ENCODE results near the gene ALPP.

The ALPP gene

GRCh38 chr2:232340171-232340935 is 38.2 kb upstream of the ALPP start:
- TF ChIP-seq, protein P1, sequence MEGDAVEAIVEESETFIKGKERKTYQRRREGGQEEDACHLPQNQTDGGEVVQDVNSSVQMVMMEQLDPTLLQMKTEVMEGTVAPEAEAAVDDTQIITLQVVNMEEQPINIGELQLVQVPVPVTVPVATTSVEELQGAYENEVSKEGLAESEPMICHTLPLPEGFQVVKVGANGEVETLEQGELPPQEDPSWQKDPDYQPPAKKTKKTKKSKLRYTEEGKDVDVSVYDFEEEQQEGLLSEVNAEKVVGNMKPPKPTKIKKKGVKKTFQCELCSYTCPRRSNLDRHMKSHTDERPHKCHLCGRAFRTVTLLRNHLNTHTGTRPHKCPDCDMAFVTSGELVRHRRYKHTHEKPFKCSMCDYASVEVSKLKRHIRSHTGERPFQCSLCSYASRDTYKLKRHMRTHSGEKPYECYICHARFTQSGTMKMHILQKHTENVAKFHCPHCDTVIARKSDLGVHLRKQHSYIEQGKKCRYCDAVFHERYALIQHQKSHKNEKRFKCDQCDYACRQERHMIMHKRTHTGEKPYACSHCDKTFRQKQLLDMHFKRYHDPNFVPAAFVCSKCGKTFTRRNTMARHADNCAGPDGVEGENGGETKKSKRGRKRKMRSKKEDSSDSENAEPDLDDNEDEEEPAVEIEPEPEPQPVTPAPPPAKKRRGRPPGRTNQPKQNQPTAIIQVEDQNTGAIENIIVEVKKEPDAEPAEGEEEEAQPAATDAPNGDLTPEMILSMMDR (IDR thresholded peaks at IDR 0.05; ENCODE audit: borderline replicate concordance, insufficient read depth, low read depth, low read length), result no peak
- H3K4me3 ChIP-seq (ENCODE audit: low read depth, low read length), result no peak overlapping the region

DNA sequence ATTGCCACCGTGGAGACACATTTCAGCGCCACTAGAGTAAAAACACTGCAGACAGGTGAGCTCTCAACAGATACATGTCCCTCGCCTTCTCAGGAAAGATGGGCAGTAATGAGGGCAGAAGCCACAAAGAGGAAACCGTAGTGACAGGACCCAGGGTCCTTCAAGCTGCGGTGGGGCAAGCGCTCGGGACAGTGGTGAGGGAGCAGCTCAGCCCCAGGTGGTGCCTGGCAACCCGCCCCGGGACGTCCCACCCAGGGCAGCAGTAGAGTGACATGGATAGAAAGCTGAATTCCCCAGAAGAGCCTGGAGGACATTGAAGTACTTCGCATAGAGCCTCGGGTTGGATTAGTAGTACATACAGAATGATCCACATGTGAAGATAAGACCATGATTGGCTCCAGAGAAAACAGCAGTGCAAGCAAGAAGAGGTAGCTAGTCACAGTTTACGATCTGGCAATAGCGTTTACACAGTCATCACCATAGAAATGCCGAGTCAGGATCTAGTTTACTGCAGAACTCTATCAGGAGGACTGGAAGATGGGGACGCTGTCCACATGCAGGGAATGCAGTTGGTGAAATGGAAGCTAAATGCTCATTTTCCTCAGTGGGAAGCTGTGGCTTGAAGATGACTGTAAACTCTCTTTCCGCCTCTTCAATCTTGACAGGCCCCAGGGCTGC is 37.4 kb upstream of the ALPP start:
- TF ChIP-seq, protein P1 (IDR thresholded peaks at IDR 0.05; ENCODE audit: borderline replicate concordance, insufficient read depth, low read depth, low read length), result no peak
- no peak overlapping the region for H3K4me3 ChIP-seq (ENCODE audit: low read depth, low read length)

DNA sequence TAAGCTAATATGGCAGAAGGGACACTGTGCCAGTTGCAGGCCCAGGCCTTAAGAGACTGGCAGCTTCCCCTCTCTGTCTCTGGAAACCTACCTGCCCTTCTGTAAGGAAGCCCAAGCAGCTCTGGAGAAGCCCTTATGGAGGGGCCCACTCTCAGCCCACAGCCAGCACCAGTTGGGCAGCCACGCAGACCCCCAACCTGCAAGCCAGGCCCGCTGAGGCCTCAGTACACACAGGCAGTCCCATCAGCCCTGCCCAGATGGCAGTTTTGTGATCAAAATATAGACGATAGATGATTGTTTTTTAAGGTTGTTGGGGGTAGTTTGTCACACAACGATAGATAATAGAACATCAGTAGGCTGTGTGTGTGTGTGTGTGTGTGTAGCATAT is 36.8 kb upstream of the ALPP start:
- TF ChIP-seq, protein P1 (IDR thresholded peaks at IDR 0.05; ENCODE audit: borderline replicate concordance, insufficient read depth, low read depth, low read length), result no peak
- H3K4me3 ChIP-seq (ENCODE audit: low read depth, low read length), result no peak overlapping the region

DNA sequence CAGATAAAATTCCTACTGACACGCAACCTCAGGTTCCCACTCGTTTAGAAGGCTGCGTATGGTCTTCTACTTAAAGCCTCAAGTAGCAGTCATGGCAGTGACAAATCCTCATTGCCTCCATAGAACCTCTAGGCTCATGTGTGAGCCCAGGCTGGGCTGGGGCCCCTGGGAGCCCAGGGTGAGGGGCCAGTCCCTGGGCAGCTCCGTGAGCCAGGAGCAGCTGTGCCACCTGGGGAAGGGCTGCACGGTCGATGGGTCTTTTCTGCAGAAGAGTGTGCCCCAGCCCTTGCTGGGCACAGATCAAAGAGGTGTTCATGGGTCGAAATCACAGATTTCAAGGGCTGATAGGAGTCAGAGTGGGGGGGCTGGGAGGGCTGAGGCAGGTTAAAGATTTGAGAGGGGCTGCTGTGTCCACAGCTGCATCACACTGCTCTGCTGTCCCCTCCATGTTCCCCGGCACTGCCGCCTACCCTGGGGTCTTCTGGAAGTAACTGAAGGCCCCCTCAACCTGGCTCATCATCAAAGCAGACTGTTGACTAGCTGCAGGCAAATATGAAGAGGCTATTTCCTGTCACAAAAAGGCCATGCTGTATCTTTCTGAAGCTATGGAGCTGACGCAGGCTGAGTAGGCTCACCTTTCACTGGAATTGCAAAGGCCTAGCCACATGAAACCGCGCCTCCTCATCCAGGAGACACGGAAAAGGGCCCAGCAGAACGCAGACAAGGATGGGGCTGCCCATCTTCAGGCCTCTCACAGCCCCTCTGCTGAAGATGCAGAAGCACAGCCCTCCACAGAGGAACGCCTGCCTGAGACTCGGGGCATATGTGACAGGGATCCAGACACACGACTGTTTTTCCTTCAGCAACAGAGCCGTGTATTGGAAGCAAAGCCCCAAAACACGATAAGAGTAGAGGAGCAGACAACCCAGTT is 35.7 kb upstream of the ALPP start:
- no peak overlapping the region for H3K4me3 ChIP-seq (ENCODE audit: low read depth, low read length)
- TF ChIP-seq, protein P1 (IDR thresholded peaks at IDR 0.05; ENCODE audit: borderline replicate concordance, insufficient read depth, low read depth, low read length), result no peak

DNA sequence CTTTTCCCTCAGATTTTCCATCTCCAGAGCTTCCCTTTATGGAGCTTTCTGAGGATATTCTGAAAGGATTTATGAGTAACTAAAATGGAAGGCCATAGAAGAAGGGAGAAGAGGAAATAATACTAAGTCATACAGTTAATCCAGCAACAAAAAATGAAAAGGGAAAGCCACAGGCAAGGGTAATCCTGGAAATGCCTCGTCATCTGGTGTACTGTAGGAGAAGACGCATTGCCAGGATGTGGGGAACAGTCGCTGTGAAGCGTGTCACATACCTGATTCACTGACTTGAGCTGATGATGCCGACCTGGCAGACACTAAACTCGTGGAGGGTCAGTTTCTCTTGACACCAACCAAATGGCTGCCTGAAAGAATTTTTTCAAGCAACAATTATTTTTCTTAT is 34.7 kb upstream of the ALPP start:
- TF ChIP-seq, protein P1 (IDR thresholded peaks at IDR 0.05; ENCODE audit: borderline replicate concordance, insufficient read depth, low read depth, low read length), result no peak
- no peak overlapping the region for H3K4me3 ChIP-seq (ENCODE audit: low read depth, low read length)

- no peak overlapping the region for H3K4me3 ChIP-seq (ENCODE audit: low read depth, low read length)
- TF ChIP-seq, protein P1 (IDR thresholded peaks at IDR 0.05; ENCODE audit: borderline replicate concordance, insufficient read depth, low read depth, low read length), result no peak
Observed at GRCh38 chr2:232345251-232345650, 33.3 kb upstream of the ALPP start.

Measured in GM12875 (cell line).